PC-9 (cell line): ENCODE results near the gene POMP. TPM values are rescaled to one million over a fixed set of nuclear protein-coding genes. Genes with fewer than 3 reads are reported as not detected.

Experiments used
- BruUV-seq: library from RNA; stranded (reverse); fragments of 400-500 nt; replicated peaks from 2 replicates; lab custom pipeline; 2021; lab: Mats Ljungman, UMichigan
- CTCF ChIA-PET: fragments of 300-600 bp; sonication (Branson Sonifier 250); formaldehyde crosslinking; loops from one replicate; lab custom pipeline; 2022; ENCODE audit warnings: antibody characterized with exemption; lab: Charles Lee
- POLR2A ChIA-PET: fragments of 300-600 bp; sonication (Branson Sonifier 250); formaldehyde crosslinking; loops from one replicate; lab custom pipeline; 2022; ENCODE audit warnings: antibody characterized with exemption; ENCODE audit not compliant: unreplicated experiment; lab: Charles Lee
- DNase-seq, 2 experiments: peaks; one replicate each; pipeline versions ENCODE4 v3.0.0 to v3.0.0-alpha.2; 2015 to 2022; ENCODE audit warnings: mixed read lengths in 1 of 2
- H2AFZ ChIP-seq: fragments of 200-600 bp; sonication (generic); 2 replicates; pipeline ENCODE4 v1.8.1; 2017; ENCODE audit warnings: antibody characterized with exemption
- H3F3A ChIP-seq: fragments of 200-600 bp; sonication (generic); 2 replicates; pipeline ENCODE4 v1.8.1; 2017; ENCODE audit warnings: antibody characterized with exemption, mild to moderate bottlenecking, low read depth; ENCODE audit not compliant: insufficient read depth
- H3K27ac ChIP-seq: fragments of 200-600 bp; sonication (generic); 2 replicates; pipeline ENCODE4 v1.6.1; 2016; ENCODE audit warnings: mixed run types
- H3K27me3 ChIP-seq: fragments of 200-600 bp; sonication (generic); 2 replicates; pipeline ENCODE4 v1.6.1; 2016; ENCODE audit warnings: low read depth, mixed run types; ENCODE audit not compliant: insufficient read depth
- H3K36me3 ChIP-seq: fragments of 200-600 bp; sonication (generic); 2 replicates; pipeline ENCODE4 v1.6.1; 2016; ENCODE audit warnings: low read depth, mixed run types
- H3K4me1 ChIP-seq: fragments of 200-600 bp; sonication (generic); replicated peaks from 2 replicates; pipeline ENCODE4 v1.6.1; 2016; ENCODE audit warnings: mixed run types; ENCODE audit not compliant: insufficient read depth
- H3K4me2 ChIP-seq: fragments of 200-600 bp; sonication (generic); 2 replicates; pipeline ENCODE4 v1.6.1; 2017; ENCODE audit warnings: mixed run types
- H3K4me3 ChIP-seq: fragments of 200-600 bp; sonication (generic); 2 replicates; pipeline ENCODE4 v1.6.1; 2016; ENCODE audit warnings: mixed run types
- H3K79me2 ChIP-seq: fragments of 200-600 bp; sonication (generic); 2 replicates; pipeline ENCODE4 v1.6.1; 2017; ENCODE audit warnings: low read depth, mixed run types
- H3K9me2 ChIP-seq: fragments of 200-600 bp; sonication (generic); 2 replicates; pipeline ENCODE4 v1.8.1; 2017; ENCODE audit warnings: mild to moderate bottlenecking; ENCODE audit not compliant: insufficient read depth
- H3K9me3 ChIP-seq: fragments of 200-600 bp; sonication (generic); 2 replicates; pipeline ENCODE4 v1.8.1; 2016; ENCODE audit warnings: low read depth; ENCODE audit not compliant: insufficient read depth
- H4K20me1 ChIP-seq: fragments of 200-600 bp; sonication (generic); 2 replicates; pipeline ENCODE4 v1.8.1; 2017; ENCODE audit not compliant: insufficient read depth
- CTCF ChIP-seq: fragments of 200-600 bp; sonication (generic); conservative IDR thresholded peaks from 2 replicates; pipeline ENCODE4 v1.6.1; 2017; ENCODE audit warnings: mixed run types, antibody characterized with exemption, mild to moderate bottlenecking, moderate library complexity
- EZH2 ChIP-seq: fragments of 200-600 bp; sonication (generic); IDR thresholded peaks from 2 replicates; pipeline ENCODE4 v1.8.0; 2017; ENCODE audit warnings: antibody characterized with exemption, low read depth
- intact Hi-C: fragments of 100-400 bp; cut with micrococcal nuclease; formaldehyde crosslinking; loops from one replicate; pipeline ENCODE4 v1.10.0; 2022; ENCODE audit not compliant: unreplicated experiment
- total RNA-seq: library from RNA; stranded (reverse); gene quantifications from 2 replicates; pipeline ENCODE4 v1.2.3, GENCODE V29; 2021

POMP gene
- total RNA-seq, 1 experiment from 2014 or later = 63.7 TPM

- POLR2A ChIA-PET = no interaction called here
- H3K36me3 ChIP-seq = no peaks in the 10 kb centered on the region
- no peaks in the 10 kb centered on the region for H3K4me1 ChIP-seq
- no peak for DNase-seq
- BruUV-seq = no TSS peak
- no peaks in the 10 kb centered on the region for H3K9me3 ChIP-seq
- CTCF ChIA-PET = no interaction called here
- no peaks in the 10 kb centered on the region for H3K9me2 ChIP-seq
- H3F3A ChIP-seq = no peaks in the 10 kb centered on the region
- H3K79me2 ChIP-seq = no peaks in the 10 kb centered on the region
- no peaks in the 10 kb centered on the region for H4K20me1 ChIP-seq
- H3K27me3 ChIP-seq = peaks cover 59% of the 10 kb centered on the region
- H3K4me3 ChIP-seq = no peak overlapping the region
- H3K27ac ChIP-seq = no peak overlapping the region
- intact Hi-C loops = no loop called here
- TF ChIP-seq CTCF (no peak), EZH2 (no peak)
- H2AFZ ChIP-seq = no peak overlapping the region
- no peak overlapping the region for H3K4me2 ChIP-seq
These were observed 34.1 kb upstream of the POMP start for GRCh38 chr13:28624707-28625432.

DNA sequence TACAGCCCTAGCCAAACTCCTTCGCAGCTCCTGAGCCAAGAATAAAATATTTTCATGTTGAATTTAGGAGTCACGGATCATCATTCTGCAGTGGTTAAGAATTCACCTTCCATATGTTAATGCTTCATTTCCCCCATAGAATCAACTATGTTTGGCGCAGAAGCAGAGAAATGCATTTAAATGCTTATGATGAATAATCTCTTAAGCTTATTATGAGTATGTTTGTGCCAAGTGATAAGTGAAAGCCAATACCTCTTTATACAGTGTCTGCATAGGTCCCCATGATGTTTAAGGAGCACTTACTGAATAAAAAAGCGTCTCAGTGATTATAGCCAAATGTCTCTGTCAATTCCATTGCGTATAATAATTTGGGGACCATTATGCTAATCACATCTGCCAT is 32.7 kb upstream of the POMP start:
- Histone ChIP-seq H3K4me3 (no peak overlapping the region), H3K4me1 (no peaks in the 10 kb centered on the region), H3K27ac (no peak overlapping the region), H3K79me2 (no peaks in the 10 kb centered on the region), H3K27me3 (peaks cover 62% of the 10 kb centered on the region), H3F3A (no peaks in the 10 kb centered on the region), H2AFZ (no peak overlapping the region), H4K20me1 (no peaks in the 10 kb centered on the region), H3K4me2 (no peak overlapping the region), H3K9me2 (no peaks in the 10 kb centered on the region), H3K9me3 (no peaks in the 10 kb centered on the region), H3K36me3 (no peaks in the 10 kb centered on the region)
- intact Hi-C loops = no loop called here
- CTCF ChIA-PET = no interaction called here
- no TSS peak for BruUV-seq
- POLR2A ChIA-PET = no interaction called here
- DNase-seq = no peak
- TF ChIP-seq EZH2 (no peak), CTCF (no peak)

DNA sequence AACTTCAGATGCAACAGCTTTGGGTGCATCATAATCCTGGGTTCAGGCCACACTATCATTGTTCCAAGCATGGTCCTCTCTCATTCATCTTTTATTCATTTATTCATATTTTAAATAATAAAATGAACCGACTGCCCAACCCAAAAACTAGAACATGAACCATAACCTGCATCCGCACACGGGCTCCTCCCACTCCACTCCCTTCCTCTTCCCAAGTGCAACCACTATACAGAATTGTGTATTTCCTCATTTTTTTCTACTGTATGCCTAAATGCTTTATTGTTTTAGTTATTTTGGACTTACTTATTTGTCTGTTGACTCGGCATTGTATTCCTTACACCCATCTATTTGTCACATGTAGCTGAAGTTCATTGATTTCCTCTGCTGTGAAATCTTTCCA is 30.7 kb upstream of the POMP start:
- H3K27ac ChIP-seq = no peak overlapping the region
- POLR2A ChIA-PET = no interaction called here
- H3K9me2 ChIP-seq = no peaks in the 10 kb centered on the region
- H3K79me2 ChIP-seq = no peaks in the 10 kb centered on the region
- DNase-seq = no peak
- intact Hi-C loops = no loop called here
- no peaks in the 10 kb centered on the region for H3K9me3 ChIP-seq
- H3F3A ChIP-seq = no peaks in the 10 kb centered on the region
- H4K20me1 ChIP-seq = no peaks in the 10 kb centered on the region
- H3K27me3 ChIP-seq = peaks cover 71% of the 10 kb centered on the region
- TF ChIP-seq CTCF = no peak
- TF ChIP-seq EZH2 = no peak
- BruUV-seq = no TSS peak
- no peaks in the 10 kb centered on the region for H3K4me1 ChIP-seq
- H3K36me3 ChIP-seq = no peaks in the 10 kb centered on the region
- H3K4me2 ChIP-seq = no peak overlapping the region
- CTCF ChIA-PET = no interaction called here
- H2AFZ ChIP-seq = no peak overlapping the region
- no peak overlapping the region for H3K4me3 ChIP-seq
